Hematopoietic multipotent progenitor cell treated with erythropoietin and hydrocortisone succinate and interleukin-3 and kit ligand, for 4 days (in vitro differentiated cells): Measurements from ENCODE around the gene NXN.
A peak's percentile ranks its signal among the peaks of the same experiment; 100 is the strongest.
"Not testable (repeated sequence)": the region's sequence is repeated elsewhere in the genome, so short reads cannot be mapped to it uniquely, and the experiment has no call there.

Source experiments
- DNase-seq: peaks from one replicate; pipeline ENCODE4 v3.0.0-alpha.2; 2015

Gene NXN

GRCh38 chr17:814371-814770 is 165.2 kb downstream of the NXN start:
- no peak for DNase-seq

GRCh38 chr17:812638-813204 is 166.9 kb downstream of the NXN start:
- no peak for DNase-seq

GRCh38 chr17:811051-811784 is 168.4 kb downstream of the NXN start:
- DNase-seq = no peak

GRCh38 chr17:807523-808294 is 171.9 kb downstream of the NXN start:
- no peak for DNase-seq

- DNase-seq = no peak
Measured at GRCh38 chr17:806781-807522, 172.6 kb downstream of the NXN start.

- no peak for DNase-seq
Measured at GRCh38 chr17:806346-806745, 173.2 kb downstream of the NXN start.

- not testable (repeated sequence) for DNase-seq
Measured at GRCh38 chr17:805886-806285, 173.7 kb downstream of the NXN start.

- DNase-seq = no peak
Measured at GRCh38 chr17:804541-805435, 174.8 kb downstream of the NXN start.

- DNase-seq = no peak
Measured at GRCh38 chr17:802901-803881, 176.4 kb downstream of the NXN start.

GRCh38 chr17:802481-802880 is 177.1 kb downstream of the NXN start:
- DNase-seq = no peak

GRCh38 chr17:801660-802059 is 177.9 kb downstream of the NXN start:
- DNase-seq = no peak

- no peak for DNase-seq
Measured at GRCh38 chr17:800446-801242, 178.9 kb downstream of the NXN start.

GRCh38 chr17:799261-799660 is 180.3 kb downstream of the NXN start:
- DNase-seq = no peak

GRCh38 chr17:798246-798645 is 181.3 kb downstream of the NXN start:
- DNase-seq = no peak

GRCh38 chr17:797236-797840 is 182.2 kb downstream of the NXN start:
- no peak for DNase-seq

GRCh38 chr17:796609-797008 is 183.0 kb downstream of the NXN start:
- no peak for DNase-seq

GRCh38 chr17:795721-796120 is 183.9 kb downstream of the NXN start:
- no peak for DNase-seq

- DNase-seq = no peak
Measured at GRCh38 chr17:795276-795675, 184.3 kb downstream of the NXN start.

- peak; percentile 79 for DNase-seq
Measured at GRCh38 chr17:794876-795275, 184.7 kb downstream of the NXN start.

- peak; percentile 24 for DNase-seq
Measured at GRCh38 chr17:792277-792676, 187.3 kb downstream of the NXN start.
